Jurkat, Clone E6-1 (cell line): ENCODE measurements around the gene SLC9A2.

Source experiments
- DNase-seq: peaks from one replicate; pipeline ENCODE4 v3.0.0-alpha.2; 2011; ENCODE audit warnings: low read depth, low spot score
- H3K4me3 ChIP-seq: 2 replicates; pipeline ENCODE4 v1.5.1; 2011; ENCODE audit warnings: mild to moderate bottlenecking, low read length, control low read depth, moderate library complexity

The SLC9A2 gene

GRCh38 chr2:102615620-102616436 is 3.5 kb upstream of the SLC9A2 start:
- peak; percentile 35 for DNase-seq
- no peak overlapping the region for H3K4me3 ChIP-seq

- no peak overlapping the region for H3K4me3 ChIP-seq
- no peak for DNase-seq
Observed at GRCh38 chr2:102618452-102619413, 620 bp upstream of the SLC9A2 start.

- no peak overlapping the region for H3K4me3 ChIP-seq
- DNase-seq, result no peak
Observed at GRCh38 chr2:102620332-102620731, 979 bp downstream of the SLC9A2 start.

- DNase-seq, result no peak
- no peak overlapping the region for H3K4me3 ChIP-seq
Observed at GRCh38 chr2:102621630-102622029, 2.3 kb downstream of the SLC9A2 start.

- no peak overlapping the region for H3K4me3 ChIP-seq
- no peak for DNase-seq
Observed at GRCh38 chr2:102622646-102623045, 3.3 kb downstream of the SLC9A2 start.

- H3K4me3 ChIP-seq, result no peak overlapping the region
Observed at GRCh38 chr2:102630458-102630857, 11.1 kb downstream of the SLC9A2 start.

GRCh38 chr2:102632380-102633175 is 13.2 kb downstream of the SLC9A2 start:
- DNase-seq, result no peak
- H3K4me3 ChIP-seq, result no peak overlapping the region

More at GRCh38 chr2:102630458-102630857, 11.1 kb downstream of the SLC9A2 start:
- DNase-seq, result no peak

GRCh38 chr2:102634831-102635241 is 15.5 kb downstream of the SLC9A2 start:
- DNase-seq, result no peak
- H3K4me3 ChIP-seq, result no peak overlapping the region

- H3K4me3 ChIP-seq, result no peak overlapping the region
- no peak for DNase-seq
Observed at GRCh38 chr2:102635317-102635716, 16.0 kb downstream of the SLC9A2 start.

GRCh38 chr2:102636283-102636907 is 17.0 kb downstream of the SLC9A2 start:
- DNase-seq, result peak; percentile 9
- no peak overlapping the region for H3K4me3 ChIP-seq

- DNase-seq, result no peak
- H3K4me3 ChIP-seq, result no peak overlapping the region
Observed at GRCh38 chr2:102637358-102637757, 18.0 kb downstream of the SLC9A2 start.

GRCh38 chr2:102639429-102639828 is 20.1 kb downstream of the SLC9A2 start:
- no peak for DNase-seq
- H3K4me3 ChIP-seq, result no peak overlapping the region

- no peak overlapping the region for H3K4me3 ChIP-seq
- peak; percentile 31 for DNase-seq
Observed at GRCh38 chr2:102652126-102652525, 32.8 kb downstream of the SLC9A2 start.

GRCh38 chr2:102657770-102658169 is 38.4 kb downstream of the SLC9A2 start:
- H3K4me3 ChIP-seq, result no peak overlapping the region
- DNase-seq, result no peak

GRCh38 chr2:102660070-102660469 is 40.7 kb downstream of the SLC9A2 start:
- no peak overlapping the region for H3K4me3 ChIP-seq
- DNase-seq, result no peak

- no peak for DNase-seq
- H3K4me3 ChIP-seq, result no peak overlapping the region
Observed at GRCh38 chr2:102660574-102660973, 41.2 kb downstream of the SLC9A2 start.

- DNase-seq, result no peak
- no peak overlapping the region for H3K4me3 ChIP-seq
Observed at GRCh38 chr2:102661846-102662245, 42.5 kb downstream of the SLC9A2 start.

- no peak overlapping the region; the same call in 1 of the 2 replicates for H3K4me3 ChIP-seq
- DNase-seq, result peak; percentile 55
Observed at GRCh38 chr2:102662833-102663232, 43.5 kb downstream of the SLC9A2 start.

- H3K4me3 ChIP-seq, result no peak overlapping the region
- DNase-seq, result no peak
Observed at GRCh38 chr2:102663381-102663780, 44.0 kb downstream of the SLC9A2 start.
